GM23338 (cell line): ENCODE data around the gene NTNG2.

ENCODE experiments used
- CREB1 ChIP-seq: fragments of 250-450 bp; sonication (Bioruptor Pico); IDR thresholded peaks from 2 replicates; pipeline ENCODE4 v1.5.0; 2020; ENCODE audit warnings: low read depth, mild to moderate bottlenecking, moderate library complexity
- ETS1 ChIP-seq: IDR thresholded peaks from 2 replicates; pipeline ENCODE4 v1.6.1; 2016; ENCODE audit warnings: antibody characterized with exemption
- EZH2 ChIP-seq: fragments of 200-600 bp; sonication (generic); IDR thresholded peaks from one replicate; pipeline ENCODE4 v1.8.0; 2017; ENCODE audit warnings: antibody characterized with exemption, mild to moderate bottlenecking, low read depth; ENCODE audit not compliant: unreplicated experiment
- EZH2phosphoT487 ChIP-seq: fragments of 200-600 bp; sonication (generic); IDR thresholded peaks from one replicate; pipeline ENCODE4 v1.8.1; 2018; ENCODE audit warnings: antibody characterized with exemption; ENCODE audit not compliant: unreplicated experiment
- JUNB ChIP-seq: IDR thresholded peaks from one replicate; pipeline ENCODE4 v1.6.1; 2016; ENCODE audit warnings: antibody characterized with exemption; ENCODE audit not compliant: unreplicated experiment
- NANOG ChIP-seq: IDR thresholded peaks from 2 replicates; pipeline ENCODE4 v1.6.1; 2016; ENCODE audit warnings: antibody characterized with exemption, borderline replicate concordance
- POLR2AphosphoS5 ChIP-seq: IDR thresholded peaks from 2 replicates; pipeline ENCODE4 v1.6.1; 2016; ENCODE audit warnings: antibody characterized with exemption, low read depth
- STAT1 ChIP-seq: IDR thresholded peaks from one replicate; pipeline ENCODE4 v1.6.1; 2016; ENCODE audit warnings: antibody characterized with exemption; ENCODE audit not compliant: unreplicated experiment
- ZNF114 ChIP-seq: fragments of 250-450 bp; sonication (Bioruptor Pico); IDR thresholded peaks from 2 replicates; pipeline ENCODE4 v1.5.0; 2020; ENCODE audit warnings: mild to moderate bottlenecking, moderate library complexity
- ZNF331 ChIP-seq: fragments of 250-450 bp; sonication (Bioruptor Pico); IDR thresholded peaks from 2 replicates; pipeline ENCODE4 v1.5.0; 2020; ENCODE audit warnings: low read depth, mild to moderate bottlenecking, moderate library complexity
- TF ChIP-seq, protein P1 (sequence below), 2 experiments: fragments of 200-600 bp in 1 of 2; sonication (generic) in 1 of 2; conservative IDR thresholded peaks; 2 replicates each; pipeline versions ENCODE4 v1.5.1 to v1.6.1; 2016 to 2017; ENCODE audit warnings: antibody characterized with exemption in 2 of 2, low read depth in 2 of 2, mild to moderate bottlenecking in 2 of 2, moderate library complexity in 1 of 2
- TF ChIP-seq, protein P2 (sequence below): IDR thresholded peaks from one replicate; pipeline ENCODE4 v1.6.1; 2018; ENCODE audit warnings: antibody characterized with exemption; ENCODE audit not compliant: unreplicated experiment

DNA sequence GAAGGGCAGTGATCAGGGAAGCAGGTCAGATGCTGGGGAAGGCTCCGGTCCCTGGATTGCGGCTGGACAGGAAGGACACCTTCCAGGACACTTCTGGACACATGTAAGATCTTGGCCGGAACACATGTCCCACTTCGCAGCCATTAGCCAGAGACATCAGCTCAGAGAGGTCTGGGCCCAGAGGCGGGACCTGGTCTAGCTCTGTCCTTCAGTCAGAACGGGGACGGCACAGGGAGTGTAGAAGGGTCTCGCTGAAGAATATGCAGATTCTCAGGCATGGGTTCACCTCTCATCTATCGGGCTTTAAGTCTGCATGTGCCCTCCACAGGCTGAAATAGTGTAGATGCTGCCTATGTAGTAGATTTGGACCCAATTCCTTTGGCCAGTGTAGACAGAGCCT, 73.3 kb downstream of the NTNG2 start:
- TF ChIP-seq, protein P1, sequence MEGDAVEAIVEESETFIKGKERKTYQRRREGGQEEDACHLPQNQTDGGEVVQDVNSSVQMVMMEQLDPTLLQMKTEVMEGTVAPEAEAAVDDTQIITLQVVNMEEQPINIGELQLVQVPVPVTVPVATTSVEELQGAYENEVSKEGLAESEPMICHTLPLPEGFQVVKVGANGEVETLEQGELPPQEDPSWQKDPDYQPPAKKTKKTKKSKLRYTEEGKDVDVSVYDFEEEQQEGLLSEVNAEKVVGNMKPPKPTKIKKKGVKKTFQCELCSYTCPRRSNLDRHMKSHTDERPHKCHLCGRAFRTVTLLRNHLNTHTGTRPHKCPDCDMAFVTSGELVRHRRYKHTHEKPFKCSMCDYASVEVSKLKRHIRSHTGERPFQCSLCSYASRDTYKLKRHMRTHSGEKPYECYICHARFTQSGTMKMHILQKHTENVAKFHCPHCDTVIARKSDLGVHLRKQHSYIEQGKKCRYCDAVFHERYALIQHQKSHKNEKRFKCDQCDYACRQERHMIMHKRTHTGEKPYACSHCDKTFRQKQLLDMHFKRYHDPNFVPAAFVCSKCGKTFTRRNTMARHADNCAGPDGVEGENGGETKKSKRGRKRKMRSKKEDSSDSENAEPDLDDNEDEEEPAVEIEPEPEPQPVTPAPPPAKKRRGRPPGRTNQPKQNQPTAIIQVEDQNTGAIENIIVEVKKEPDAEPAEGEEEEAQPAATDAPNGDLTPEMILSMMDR (conservative IDR thresholded peaks at IDR 0.05; ENCODE audit: low read depth in 2 of 2) = no peak
- no peak for TF ChIP-seq STAT1
- no peak for TF ChIP-seq EZH2
- TF ChIP-seq POLR2AphosphoS5 = no peak
- TF ChIP-seq ZNF331 (CRISPR knock-in tag) = no peak
- TF ChIP-seq EZH2phosphoT487 = no peak
- TF ChIP-seq, protein P2, sequence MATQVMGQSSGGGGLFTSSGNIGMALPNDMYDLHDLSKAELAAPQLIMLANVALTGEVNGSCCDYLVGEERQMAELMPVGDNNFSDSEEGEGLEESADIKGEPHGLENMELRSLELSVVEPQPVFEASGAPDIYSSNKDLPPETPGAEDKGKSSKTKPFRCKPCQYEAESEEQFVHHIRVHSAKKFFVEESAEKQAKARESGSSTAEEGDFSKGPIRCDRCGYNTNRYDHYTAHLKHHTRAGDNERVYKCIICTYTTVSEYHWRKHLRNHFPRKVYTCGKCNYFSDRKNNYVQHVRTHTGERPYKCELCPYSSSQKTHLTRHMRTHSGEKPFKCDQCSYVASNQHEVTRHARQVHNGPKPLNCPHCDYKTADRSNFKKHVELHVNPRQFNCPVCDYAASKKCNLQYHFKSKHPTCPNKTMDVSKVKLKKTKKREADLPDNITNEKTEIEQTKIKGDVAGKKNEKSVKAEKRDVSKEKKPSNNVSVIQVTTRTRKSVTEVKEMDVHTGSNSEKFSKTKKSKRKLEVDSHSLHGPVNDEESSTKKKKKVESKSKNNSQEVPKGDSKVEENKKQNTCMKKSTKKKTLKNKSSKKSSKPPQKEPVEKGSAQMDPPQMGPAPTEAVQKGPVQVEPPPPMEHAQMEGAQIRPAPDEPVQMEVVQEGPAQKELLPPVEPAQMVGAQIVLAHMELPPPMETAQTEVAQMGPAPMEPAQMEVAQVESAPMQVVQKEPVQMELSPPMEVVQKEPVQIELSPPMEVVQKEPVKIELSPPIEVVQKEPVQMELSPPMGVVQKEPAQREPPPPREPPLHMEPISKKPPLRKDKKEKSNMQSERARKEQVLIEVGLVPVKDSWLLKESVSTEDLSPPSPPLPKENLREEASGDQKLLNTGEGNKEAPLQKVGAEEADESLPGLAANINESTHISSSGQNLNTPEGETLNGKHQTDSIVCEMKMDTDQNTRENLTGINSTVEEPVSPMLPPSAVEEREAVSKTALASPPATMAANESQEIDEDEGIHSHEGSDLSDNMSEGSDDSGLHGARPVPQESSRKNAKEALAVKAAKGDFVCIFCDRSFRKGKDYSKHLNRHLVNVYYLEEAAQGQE = no peak
- no peak for TF ChIP-seq JUNB
- TF ChIP-seq ETS1 = no peak
- TF ChIP-seq CREB1 (CRISPR knock-in tag) = no peak
- TF ChIP-seq ZNF114 (CRISPR knock-in tag) = no peak
- TF ChIP-seq NANOG = no peak
